ENCODE measurements around the gene CCNT1. TPM values are rescaled to one million over a fixed set of nuclear protein-coding genes. Genes with fewer than 3 reads are reported as not detected.

The CCNT1 gene
- total RNA-seq, 2 donors from 2014 or later = 12.5 to 31.6 TPM

GRCh38 chr12:48678551-48679185 is 37.8 kb downstream of the CCNT1 start:
- ATAC-seq (no peak), DNase-seq (no peak)
- intact Hi-C loops (cut with DNase I) = no loop called here
- WGBS, 2 donors = 53 to 63% methylated on average over 3 of the region's 3 CpGs
- Histone ChIP-seq H3K4me3 (no peak overlapping the region), H3K36me3 (replicated peaks in 1 of 2; ENCODE audit: insufficient read depth in 1 of 2, low read depth in 2 of 2) (peaks cover 0 to 6% of the 10 kb centered on the region in 2 donors), H3K4me1 (peaks cover 34% of the 10 kb centered on the region), H3K27me3 (no peaks in the 10 kb centered on the region), H3K9me3 (no peaks in the 10 kb centered on the region), H3K27ac (peak overlapping the region in 1 of 4 donors; percentile 20)
- no peak for TF ChIP-seq CTCF (IDR thresholded peaks at IDR 0.05)
- TF ChIP-seq POLR2A (IDR thresholded peaks at IDR 0.05) = no peak

GRCh38 chr12:48671231-48671856 is 45.2 kb downstream of the CCNT1 start:
- H3K9me3 ChIP-seq = no peaks in the 10 kb centered on the region
- 78 to 89% methylated on average over 8 of the region's 8 CpGs for WGBS, 2 donors
- H3K4me3 ChIP-seq = no peak overlapping the region
- H3K36me3 ChIP-seq (replicated peaks in 1 of 2; ENCODE audit: insufficient read depth in 1 of 2, low read depth in 2 of 2) = peaks cover 15 to 45% of the 10 kb centered on the region in 2 donors
- no peaks in the 10 kb centered on the region for H3K4me1 ChIP-seq
- ATAC-seq = no peak
- H3K27ac ChIP-seq = no peak overlapping the region
- H3K27me3 ChIP-seq = no peaks in the 10 kb centered on the region
- intact Hi-C loops (cut with DNase I) = no loop called here
- no peak for DNase-seq
- no peak for TF ChIP-seq POLR2A (IDR thresholded peaks at IDR 0.05)
- TF ChIP-seq CTCF (IDR thresholded peaks at IDR 0.05) = no peak

GRCh38 chr12:48668996-48669395 is 47.5 kb downstream of the CCNT1 start:
- no peaks in the 10 kb centered on the region for H3K27me3 ChIP-seq
- ATAC-seq = no peak
- DNase-seq = no peak
- H3K4me3 ChIP-seq = no peak overlapping the region
- no peaks in the 10 kb centered on the region for H3K9me3 ChIP-seq
- H3K27ac ChIP-seq = no peak overlapping the region
- intact Hi-C loops (cut with DNase I) = no loop called here
- TF ChIP-seq CTCF (IDR thresholded peaks at IDR 0.05) = no peak
- TF ChIP-seq POLR2A (IDR thresholded peaks at IDR 0.05) = no peak
- no peaks in the 10 kb centered on the region for H3K4me1 ChIP-seq
- H3K36me3 ChIP-seq (replicated peaks in 1 of 2; ENCODE audit: insufficient read depth in 1 of 2, low read depth in 2 of 2) = peaks cover 15 to 47% of the 10 kb centered on the region in 2 donors
- 85 to 91% methylated on average over 14 of the region's 14 CpGs for WGBS, 2 donors

GRCh38 chr12:48659863-48660262 is 56.6 kb downstream of the CCNT1 start:
- no peak for DNase-seq

More at GRCh38 chr12:48659863-48660262, 56.6 kb downstream of the CCNT1 start:
- H3K4me1 ChIP-seq = no peaks in the 10 kb centered on the region
- WGBS, 2 donors = 91 to 95% methylated on average over 4 of the region's 4 CpGs
- no peak for ATAC-seq
- H3K27me3 ChIP-seq = no peaks in the 10 kb centered on the region
- H3K36me3 ChIP-seq (replicated peaks in 1 of 2; ENCODE audit: insufficient read depth in 1 of 2, low read depth in 2 of 2) = peaks cover 1 to 35% of the 10 kb centered on the region in 2 donors
- no peak overlapping the region for H3K27ac ChIP-seq
- intact Hi-C loops (cut with DNase I) = no loop called here
- no peaks in the 10 kb centered on the region for H3K9me3 ChIP-seq
- TF ChIP-seq CTCF (IDR thresholded peaks at IDR 0.05) = no peak
- no peak for TF ChIP-seq POLR2A (IDR thresholded peaks at IDR 0.05)
- no peak overlapping the region for H3K4me3 ChIP-seq

Data from body of pancreas (tissue), 4 donors.